HL-60 (cell line): ENCODE measurements around the gene SPCS1.

ENCODE experiments used
- GABPA ChIP-seq: IDR thresholded peaks from 2 replicates; pipeline ENCODE4 v1.6.1; 2012; ENCODE audit warnings: low read depth
- POLR2AphosphoS5 ChIP-seq: IDR thresholded peaks from 2 replicates; pipeline ENCODE4 v1.6.1; 2012; ENCODE audit warnings: low read depth
- SPI1 ChIP-seq: IDR thresholded peaks from 2 replicates; pipeline ENCODE4 v1.6.1; 2012; ENCODE audit warnings: low read depth, mild to moderate bottlenecking, borderline replicate concordance
- TF ChIP-seq, protein P1 (sequence below): IDR thresholded peaks from one replicate; pipeline ENCODE4 v1.5.1; 2011; ENCODE audit warnings: low read length, control low read depth, inconsistent platforms; ENCODE audit not compliant: insufficient read depth
- TF ChIP-seq, protein P2 (sequence below): IDR thresholded peaks from 2 replicates; pipeline ENCODE4 v1.6.1; 2012; ENCODE audit warnings: low read depth; ENCODE audit not compliant: insufficient replicate concordance

DNA sequence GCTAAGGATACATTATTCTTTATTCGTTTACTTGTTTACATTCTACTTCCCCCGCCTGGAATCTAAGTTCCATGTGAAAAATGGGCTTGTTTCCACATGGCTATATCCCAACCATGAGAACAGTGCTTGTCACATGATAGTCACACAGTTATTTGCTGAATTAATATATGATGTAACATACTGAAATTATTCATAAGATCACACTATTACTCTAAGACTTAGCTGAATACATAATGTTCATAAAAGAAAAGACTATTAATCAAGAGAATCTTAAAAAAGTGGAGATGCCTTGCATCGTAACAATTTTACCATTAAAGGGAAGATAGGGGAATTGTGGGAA lies 26.7 kb upstream of the SPCS1 start:
- TF ChIP-seq POLR2AphosphoS5 (no peak), GABPA (no peak), SPI1 (no peak)
- TF ChIP-seq, protein P1, sequence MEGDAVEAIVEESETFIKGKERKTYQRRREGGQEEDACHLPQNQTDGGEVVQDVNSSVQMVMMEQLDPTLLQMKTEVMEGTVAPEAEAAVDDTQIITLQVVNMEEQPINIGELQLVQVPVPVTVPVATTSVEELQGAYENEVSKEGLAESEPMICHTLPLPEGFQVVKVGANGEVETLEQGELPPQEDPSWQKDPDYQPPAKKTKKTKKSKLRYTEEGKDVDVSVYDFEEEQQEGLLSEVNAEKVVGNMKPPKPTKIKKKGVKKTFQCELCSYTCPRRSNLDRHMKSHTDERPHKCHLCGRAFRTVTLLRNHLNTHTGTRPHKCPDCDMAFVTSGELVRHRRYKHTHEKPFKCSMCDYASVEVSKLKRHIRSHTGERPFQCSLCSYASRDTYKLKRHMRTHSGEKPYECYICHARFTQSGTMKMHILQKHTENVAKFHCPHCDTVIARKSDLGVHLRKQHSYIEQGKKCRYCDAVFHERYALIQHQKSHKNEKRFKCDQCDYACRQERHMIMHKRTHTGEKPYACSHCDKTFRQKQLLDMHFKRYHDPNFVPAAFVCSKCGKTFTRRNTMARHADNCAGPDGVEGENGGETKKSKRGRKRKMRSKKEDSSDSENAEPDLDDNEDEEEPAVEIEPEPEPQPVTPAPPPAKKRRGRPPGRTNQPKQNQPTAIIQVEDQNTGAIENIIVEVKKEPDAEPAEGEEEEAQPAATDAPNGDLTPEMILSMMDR: no peak
- TF ChIP-seq, protein P2, sequence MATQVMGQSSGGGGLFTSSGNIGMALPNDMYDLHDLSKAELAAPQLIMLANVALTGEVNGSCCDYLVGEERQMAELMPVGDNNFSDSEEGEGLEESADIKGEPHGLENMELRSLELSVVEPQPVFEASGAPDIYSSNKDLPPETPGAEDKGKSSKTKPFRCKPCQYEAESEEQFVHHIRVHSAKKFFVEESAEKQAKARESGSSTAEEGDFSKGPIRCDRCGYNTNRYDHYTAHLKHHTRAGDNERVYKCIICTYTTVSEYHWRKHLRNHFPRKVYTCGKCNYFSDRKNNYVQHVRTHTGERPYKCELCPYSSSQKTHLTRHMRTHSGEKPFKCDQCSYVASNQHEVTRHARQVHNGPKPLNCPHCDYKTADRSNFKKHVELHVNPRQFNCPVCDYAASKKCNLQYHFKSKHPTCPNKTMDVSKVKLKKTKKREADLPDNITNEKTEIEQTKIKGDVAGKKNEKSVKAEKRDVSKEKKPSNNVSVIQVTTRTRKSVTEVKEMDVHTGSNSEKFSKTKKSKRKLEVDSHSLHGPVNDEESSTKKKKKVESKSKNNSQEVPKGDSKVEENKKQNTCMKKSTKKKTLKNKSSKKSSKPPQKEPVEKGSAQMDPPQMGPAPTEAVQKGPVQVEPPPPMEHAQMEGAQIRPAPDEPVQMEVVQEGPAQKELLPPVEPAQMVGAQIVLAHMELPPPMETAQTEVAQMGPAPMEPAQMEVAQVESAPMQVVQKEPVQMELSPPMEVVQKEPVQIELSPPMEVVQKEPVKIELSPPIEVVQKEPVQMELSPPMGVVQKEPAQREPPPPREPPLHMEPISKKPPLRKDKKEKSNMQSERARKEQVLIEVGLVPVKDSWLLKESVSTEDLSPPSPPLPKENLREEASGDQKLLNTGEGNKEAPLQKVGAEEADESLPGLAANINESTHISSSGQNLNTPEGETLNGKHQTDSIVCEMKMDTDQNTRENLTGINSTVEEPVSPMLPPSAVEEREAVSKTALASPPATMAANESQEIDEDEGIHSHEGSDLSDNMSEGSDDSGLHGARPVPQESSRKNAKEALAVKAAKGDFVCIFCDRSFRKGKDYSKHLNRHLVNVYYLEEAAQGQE: no peak
